Prostate gland (tissue), 2 donors: ENCODE measurements around the gene VAV1.

Experiments
- POLR2A ChIP-seq: fragments of 450-650 bp; IDR thresholded peaks from one replicate; pipeline ENCODE4 v1.6.1; 2016; ENCODE audit warnings: antibody characterized with exemption, mild to moderate bottlenecking
- POLR2AphosphoS5 ChIP-seq: sonication (generic); formaldehyde crosslinking; IDR thresholded peaks from one replicate; pipeline ENCODE4 v1.6.1; 2017; ENCODE audit warnings: antibody characterized with exemption
- TF ChIP-seq, protein P1 (sequence below), 4 experiments: fragments of 200-600 bp in 2 of 4; fragments of 450-650 bp in 2 of 4; sonication (generic) in 2 of 4; IDR thresholded peaks; 1 replicate in 3 of 4; 2 replicates in 1 of 4; pipeline ENCODE4 v1.5.1; 2016 to 2019; ENCODE audit warnings: antibody characterized with exemption in 4 of 4, mild to moderate bottlenecking in 2 of 4, moderate library complexity in 2 of 4

DNA sequence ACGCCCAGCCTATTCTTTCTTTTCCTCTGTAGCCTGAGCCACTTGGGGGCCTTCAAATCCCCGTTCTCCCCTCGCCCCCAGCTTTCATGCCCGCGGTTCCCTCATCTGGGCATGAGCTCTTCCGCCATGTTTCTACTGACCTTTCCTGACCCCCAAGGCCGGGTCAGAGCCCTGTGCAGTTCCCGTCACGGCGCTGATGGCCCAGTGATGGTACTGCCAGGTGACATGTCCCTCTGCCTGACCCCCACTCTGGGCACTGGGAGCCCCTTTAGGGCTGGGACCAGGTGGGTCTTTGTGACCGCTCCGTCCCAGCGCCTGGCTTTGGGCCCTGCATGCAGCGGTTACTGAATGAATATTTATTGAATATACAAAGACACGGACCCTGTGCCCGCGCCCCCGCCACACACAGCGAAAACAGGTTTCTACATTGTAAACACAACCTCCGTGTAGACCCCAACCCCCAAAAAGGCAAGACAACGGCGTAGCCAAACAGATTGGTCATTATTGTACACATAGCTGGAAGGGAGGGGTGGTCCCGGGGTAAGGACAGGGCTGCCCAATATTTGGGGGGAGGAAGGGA lies 42.8 kb upstream of the VAV1 start:
- TF ChIP-seq POLR2A = no peak
- TF ChIP-seq, protein P1, sequence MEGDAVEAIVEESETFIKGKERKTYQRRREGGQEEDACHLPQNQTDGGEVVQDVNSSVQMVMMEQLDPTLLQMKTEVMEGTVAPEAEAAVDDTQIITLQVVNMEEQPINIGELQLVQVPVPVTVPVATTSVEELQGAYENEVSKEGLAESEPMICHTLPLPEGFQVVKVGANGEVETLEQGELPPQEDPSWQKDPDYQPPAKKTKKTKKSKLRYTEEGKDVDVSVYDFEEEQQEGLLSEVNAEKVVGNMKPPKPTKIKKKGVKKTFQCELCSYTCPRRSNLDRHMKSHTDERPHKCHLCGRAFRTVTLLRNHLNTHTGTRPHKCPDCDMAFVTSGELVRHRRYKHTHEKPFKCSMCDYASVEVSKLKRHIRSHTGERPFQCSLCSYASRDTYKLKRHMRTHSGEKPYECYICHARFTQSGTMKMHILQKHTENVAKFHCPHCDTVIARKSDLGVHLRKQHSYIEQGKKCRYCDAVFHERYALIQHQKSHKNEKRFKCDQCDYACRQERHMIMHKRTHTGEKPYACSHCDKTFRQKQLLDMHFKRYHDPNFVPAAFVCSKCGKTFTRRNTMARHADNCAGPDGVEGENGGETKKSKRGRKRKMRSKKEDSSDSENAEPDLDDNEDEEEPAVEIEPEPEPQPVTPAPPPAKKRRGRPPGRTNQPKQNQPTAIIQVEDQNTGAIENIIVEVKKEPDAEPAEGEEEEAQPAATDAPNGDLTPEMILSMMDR (IDR thresholded peaks at IDR 0.05) = no peak
- no peak for TF ChIP-seq POLR2AphosphoS5
